H9 (cell line): ENCODE results near the gene SELENOM. TPM values are rescaled to one million over a fixed set of nuclear protein-coding genes. Genes with fewer than 3 reads are reported as not detected.
"Not testable (repeated sequence)": the region's sequence is repeated elsewhere in the genome, so short reads cannot be mapped to it uniquely, and the experiment has no call there.

Experiments
- DNase-seq: peaks from one replicate; pipeline ENCODE4 v3.0.0-alpha.2; 2017
- H2AFZ ChIP-seq: one replicate; pipeline ENCODE4 v1.6.1; 2013; ENCODE audit warnings: mild to moderate bottlenecking, low read length, control low read depth, moderate library complexity
- H2AK5ac ChIP-seq: 2 replicates; pipeline ENCODE4 v1.6.1; 2013; ENCODE audit warnings: low read length, control low read depth, mixed read lengths; ENCODE audit not compliant: insufficient read length
- H2BK120ac ChIP-seq: one replicate; pipeline ENCODE4 v1.6.1; 2013; ENCODE audit warnings: low read depth, mild to moderate bottlenecking, low read length, control low read depth, inconsistent platforms; ENCODE audit not compliant: poor library complexity, severe bottlenecking
- H2BK12ac ChIP-seq: 2 replicates; pipeline ENCODE4 v1.6.1; 2013; ENCODE audit warnings: low read length, control low read depth, mixed read lengths, low read depth; ENCODE audit not compliant: insufficient read length
- H2BK15ac ChIP-seq: 2 replicates; pipeline ENCODE4 v1.6.1; 2013; ENCODE audit warnings: low read depth, low read length, control low read depth
- H2BK20ac ChIP-seq: one replicate; pipeline ENCODE4 v1.6.1; 2013; ENCODE audit warnings: low read depth, mild to moderate bottlenecking, low read length, control low read depth, inconsistent platforms; ENCODE audit not compliant: poor library complexity, severe bottlenecking
- H2BK5ac ChIP-seq: 2 replicates; pipeline ENCODE4 v1.6.1; 2013; ENCODE audit warnings: low read length, control low read depth, mixed read lengths; ENCODE audit not compliant: insufficient read length
- H3K14ac ChIP-seq: 2 replicates; pipeline ENCODE4 v1.6.1; 2013; ENCODE audit warnings: low read length, control low read depth; ENCODE audit not compliant: insufficient read depth
- H3K18ac ChIP-seq: 2 replicates; pipeline ENCODE4 v1.6.1; 2013; ENCODE audit warnings: low read depth, mild to moderate bottlenecking, mixed read lengths, low read length, control low read depth; ENCODE audit not compliant: insufficient read length
- H3K23ac ChIP-seq: 2 replicates; pipeline ENCODE4 v1.6.1; 2013; ENCODE audit warnings: low read length, control low read depth, mixed read lengths, low read depth; ENCODE audit not compliant: insufficient read length
- H3K23me2 ChIP-seq: 2 replicates; pipeline ENCODE4 v1.6.1; 2013; ENCODE audit warnings: low read depth, mild to moderate bottlenecking, mixed read lengths, low read length, control low read depth; ENCODE audit not compliant: insufficient read length, poor library complexity, severe bottlenecking
- H3K27ac ChIP-seq: 2 replicates; pipeline ENCODE4 v1.5.1; 2013; ENCODE audit warnings: low read length, control low read depth, mixed read lengths, low read depth; ENCODE audit not compliant: insufficient read length
- H3K27me3 ChIP-seq: 2 replicates; pipeline ENCODE4 v1.6.1; 2013; ENCODE audit warnings: low read length, control low read depth, inconsistent platforms; ENCODE audit not compliant: insufficient read depth
- H3K4ac ChIP-seq: 2 replicates; pipeline ENCODE4 v1.6.1; 2013; ENCODE audit warnings: low read depth, mild to moderate bottlenecking, control low read depth, inconsistent platforms, low read length, moderate library complexity
- H3K4me1 ChIP-seq: 2 replicates; pipeline ENCODE4 v1.6.1; 2013; ENCODE audit warnings: low read length, control low read depth, inconsistent platforms; ENCODE audit not compliant: insufficient read depth
- H3K4me2 ChIP-seq: 2 replicates; pipeline ENCODE4 v1.6.1; 2013; ENCODE audit warnings: low read length, control low read depth, mixed read lengths; ENCODE audit not compliant: insufficient read length, insufficient read depth
- H3K56ac ChIP-seq: 2 replicates; pipeline ENCODE4 v1.6.1; 2013; ENCODE audit warnings: low read depth, mild to moderate bottlenecking, mixed read lengths, low read length, control low read depth; ENCODE audit not compliant: insufficient read length
- H3K79me1 ChIP-seq: 2 replicates; pipeline ENCODE4 v1.6.1; 2013; ENCODE audit warnings: low read depth, mild to moderate bottlenecking, moderate library complexity, low read length, control low read depth, inconsistent platforms; ENCODE audit not compliant: insufficient read depth, poor library complexity, severe bottlenecking
- H3K79me2 ChIP-seq: 2 replicates; pipeline ENCODE4 v1.6.1; 2013; ENCODE audit warnings: low read length, control low read depth, inconsistent platforms; ENCODE audit not compliant: insufficient read depth
- H3K9ac ChIP-seq: 2 replicates; pipeline ENCODE4 v1.6.1; 2013; ENCODE audit warnings: low read length, control low read depth, mixed read lengths; ENCODE audit not compliant: insufficient read length; ENCODE audit errors: extremely low read depth
- H3K9me3 ChIP-seq: one replicate; pipeline ENCODE4 v1.6.1; 2013; ENCODE audit warnings: low read depth, low read length, inconsistent platforms; ENCODE audit not compliant: control insufficient read depth
- H3T11ph ChIP-seq: one replicate; pipeline ENCODE4 v1.6.1; 2013; ENCODE audit warnings: mild to moderate bottlenecking, low read length, control low read depth, inconsistent platforms
- H4K20me1 ChIP-seq: one replicate; pipeline ENCODE4 v1.6.1; 2013; ENCODE audit not compliant: control insufficient read depth, insufficient read length, insufficient read depth
- H4K5ac ChIP-seq: 2 replicates; pipeline ENCODE4 v1.6.1; 2013; ENCODE audit warnings: low read depth, mild to moderate bottlenecking, mixed read lengths, low read length, control low read depth; ENCODE audit not compliant: insufficient read length
- H4K8ac ChIP-seq: replicated peaks from 2 replicates; pipeline ENCODE4 v1.6.1; 2013; ENCODE audit warnings: low read length, control low read depth, mixed read lengths, low read depth; ENCODE audit not compliant: insufficient read length
- H4K91ac ChIP-seq: 2 replicates; pipeline ENCODE4 v1.6.1; 2013; ENCODE audit warnings: low read depth, mild to moderate bottlenecking, moderate library complexity, mixed read lengths, low read length, control low read depth; ENCODE audit not compliant: insufficient read length
- H3K27ac Mint-ChIP-seq, 3 experiments: 2 replicates in 2 of 3; 3 replicates in 1 of 3; pipeline ENCODE4 v1.8.0; 2020 to 2021; ENCODE audit warnings: mixed read lengths in 3 of 3, mild to moderate bottlenecking in 1 of 3, moderate library complexity in 1 of 3
- H3K27me3 Mint-ChIP-seq: 2 replicates; pipeline ENCODE4 v1.8.0; 2021; ENCODE audit warnings: low read depth, mild to moderate bottlenecking, moderate library complexity, mixed read lengths
- H3K36me3 Mint-ChIP-seq, 3 experiments: 2 replicates in 2 of 3; 3 replicates in 1 of 3; pipeline ENCODE4 v1.8.0; 2020 to 2021; ENCODE audit warnings: low read depth in 3 of 3, mixed read lengths in 3 of 3; ENCODE audit not compliant: insufficient read depth in 1 of 3
- H3K4me1 Mint-ChIP-seq, 2 experiments: 2 replicates each; pipeline ENCODE4 v1.8.0; 2020; ENCODE audit warnings: mixed read lengths in 2 of 2
- H3K4me3 Mint-ChIP-seq, 2 experiments: 2 replicates in 1 of 2; 3 replicates in 1 of 2; pipeline ENCODE4 v1.8.0; 2020 to 2021; ENCODE audit warnings: mild to moderate bottlenecking in 2 of 2, mixed read lengths in 2 of 2, moderate library complexity in 1 of 2
- H3K9me3 Mint-ChIP-seq, 2 experiments: 2 replicates in 1 of 2; 3 replicates in 1 of 2; pipeline ENCODE4 v1.8.0; 2020; ENCODE audit warnings: mild to moderate bottlenecking in 2 of 2, mixed read lengths in 2 of 2, moderate library complexity in 1 of 2
- CTCF ChIP-seq: fragments of 200-600 bp; sonication (generic); conservative IDR thresholded peaks from 3 replicates; pipeline ENCODE4 v1.8.0; 2021; ENCODE audit warnings: antibody characterized with exemption, mild to moderate bottlenecking
- WGBS: extraction: QIAGEN DNeasy Blood & Tissue Kit; methylation state at CpG from one replicate; pipeline ENCODE4 v1.1.7; 2013; ENCODE audit warnings: missing lambda C conversion rate, low lambda C conversion rate, mixed read lengths; ENCODE audit not compliant: insufficient read length; ENCODE audit errors: extremely low coverage; 5-methylcytosine and 5-hydroxymethylcytosine counted together
- total RNA-seq: library from RNA; stranded (reverse); gene quantifications from 2 replicates; pipeline ENCODE4 v1.2.1, GENCODE V29; 2021

Gene SELENOM
- total RNA-seq, 1 experiment from 2014 or later, result 18.6 TPM

- no peak overlapping the region for H4K5ac ChIP-seq
- no peaks in the 10 kb centered on the region for H3K27me3 ChIP-seq
- H3K18ac ChIP-seq, result no peak overlapping the region
- H3K79me2 ChIP-seq, result no peaks in the 10 kb centered on the region
- no peak overlapping the region for H3K4ac ChIP-seq
- no peaks in the 10 kb centered on the region for H3K79me1 ChIP-seq
- peak overlapping the region; percentile 58 for H3K4me2 ChIP-seq
- H3K27ac Mint-ChIP-seq, result no peak overlapping the region; a peak in 1 of 7 replicates
- no peak overlapping the region for H4K8ac ChIP-seq
- no peaks in the 10 kb centered on the region; a peak in 1 of 5 replicates for H3K9me3 Mint-ChIP-seq
- no peak overlapping the region for H2BK120ac ChIP-seq
- H4K91ac ChIP-seq, result no peak overlapping the region
- H4K20me1 ChIP-seq, result no peaks in the 10 kb centered on the region
- no peak overlapping the region for H3K23ac ChIP-seq
- peaks cover 6% of the 10 kb centered on the region for H3K23me2 ChIP-seq
- no peak overlapping the region for H2AFZ ChIP-seq
- no peaks in the 10 kb centered on the region for H3K9me3 ChIP-seq
- H2BK20ac ChIP-seq, result no peak overlapping the region
- H2AK5ac ChIP-seq, result no peak overlapping the region
- peak overlapping the region in 1 of 2 experiments; percentile 63; a peak in 3 of 5 replicates for H3K4me3 Mint-ChIP-seq
- no peak overlapping the region for H2BK5ac ChIP-seq
- no peak overlapping the region for H3K9ac ChIP-seq
- H3K56ac ChIP-seq, result no peak overlapping the region
- no peaks in the 10 kb centered on the region for H3K27me3 Mint-ChIP-seq
- H2BK12ac ChIP-seq, result no peak overlapping the region
- no peak overlapping the region for H3T11ph ChIP-seq
- no peak overlapping the region for H3K27ac ChIP-seq
- no peak overlapping the region for H3K14ac ChIP-seq
- no peak for TF ChIP-seq CTCF
- no CpG with 5 or more reads among the region's 10 CpGs for WGBS
- H2BK15ac ChIP-seq, result no peak overlapping the region
- DNase-seq, result no peak
- peaks cover 4 to 26% of the 10 kb centered on the region in 2 experiments for H3K4me1 Mint-ChIP-seq
- H3K4me1 ChIP-seq, result 0 out of 2 replicates have a peak, but pooled peaks cover 3% of the 10 kb centered on the region
- peaks cover 3 to 9% (median 3%) of the 10 kb centered on the region in 3 experiments; a peak in 4 of 7 replicates for H3K36me3 Mint-ChIP-seq
Observed at GRCh38 chr22:31097941-31098631, 9.3 kb downstream of the SELENOM start.

GRCh38 chr22:31097539-31097938, 9.8 kb downstream of the SELENOM start:
- not testable (repeated sequence) for H2BK15ac ChIP-seq, DNase-seq, H2AFZ ChIP-seq, H3K18ac ChIP-seq, H3K27ac Mint-ChIP-seq, H3K4ac ChIP-seq, H4K91ac ChIP-seq, H3K9me3 ChIP-seq, H3K4me3 Mint-ChIP-seq, H3K4me2 ChIP-seq, H3K79me2 ChIP-seq, H4K8ac ChIP-seq, H3K36me3 Mint-ChIP-seq, H3K9me3 Mint-ChIP-seq, H3K27me3 Mint-ChIP-seq, H3K23me2 ChIP-seq, H3K23ac ChIP-seq, H2BK20ac ChIP-seq, H3K79me1 ChIP-seq, H3K27me3 ChIP-seq, H2BK5ac ChIP-seq, H3K9ac ChIP-seq, H3K4me1 ChIP-seq, H3T11ph ChIP-seq, H4K20me1 ChIP-seq, H3K56ac ChIP-seq, H2BK12ac ChIP-seq, H2AK5ac ChIP-seq, H3K14ac ChIP-seq, H3K27ac ChIP-seq, H2BK120ac ChIP-seq, H4K5ac ChIP-seq
- H3K4me1 Mint-ChIP-seq, result peaks cover 4 to 26% of the 10 kb centered on the region in 2 experiments
- no CpG with 5 or more reads among the region's 5 CpGs for WGBS
